ENCODE results near the gene CCL19.

CCL19 gene

DNA sequence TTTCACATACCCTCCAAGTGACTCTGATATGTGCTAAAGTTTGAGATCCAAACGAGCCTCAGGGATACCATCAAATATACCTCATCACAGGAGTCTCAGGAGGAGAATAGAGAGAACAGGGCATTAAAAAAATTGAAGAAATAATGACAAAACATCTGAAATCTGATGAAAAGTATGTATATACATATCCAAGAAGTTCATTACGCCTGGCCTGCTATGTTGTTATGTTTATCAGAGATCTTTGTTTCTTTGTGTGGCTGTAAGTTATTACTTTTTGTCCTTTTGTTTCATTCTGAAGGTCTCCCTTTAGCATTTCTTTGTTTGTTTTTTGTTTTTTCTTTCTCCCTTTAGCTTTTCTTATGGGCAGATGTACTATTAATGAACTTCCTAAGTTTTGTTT, 2.5 kb upstream of the CCL19 start:
- no peak for DNase-seq

DNA sequence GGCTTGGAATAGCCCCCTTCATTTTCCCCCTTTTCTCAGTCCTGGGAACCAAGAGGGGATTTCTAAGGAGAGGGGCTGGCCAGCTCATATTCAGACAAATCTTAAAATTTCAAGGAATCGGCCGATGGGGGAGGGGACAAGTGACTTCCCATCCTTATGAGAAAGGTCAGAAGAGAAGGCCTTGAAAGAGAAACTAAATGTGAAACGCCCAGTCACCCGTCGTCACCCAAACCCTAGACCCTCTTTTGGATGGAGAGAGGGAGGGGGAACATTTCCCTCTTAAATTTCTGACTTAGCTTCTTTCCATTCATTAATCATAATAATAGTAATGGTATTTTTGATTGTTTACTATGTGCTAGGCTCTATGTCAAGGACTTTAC, 850 bp upstream of the CCL19 start:
- no peak for DNase-seq

DNA sequence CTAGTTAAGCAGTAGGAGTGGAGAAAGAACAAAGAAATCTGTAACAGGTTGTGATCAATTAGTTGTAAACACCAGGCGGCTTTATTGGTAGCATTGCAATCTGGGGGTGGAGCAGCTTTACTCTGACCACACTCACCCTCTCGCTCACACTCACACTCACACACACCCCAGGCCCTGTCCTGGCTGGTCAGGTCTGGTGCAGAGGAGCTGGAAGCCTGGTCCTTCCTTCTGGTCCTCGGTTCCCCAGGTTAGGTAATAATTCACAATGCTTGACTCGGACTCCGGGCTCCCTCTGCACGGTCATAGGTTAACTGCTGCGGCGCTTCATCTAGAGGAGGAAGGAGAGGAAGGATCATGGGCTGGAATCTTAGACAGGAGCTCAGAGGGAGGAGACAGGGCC, 1.6 kb downstream of the CCL19 start:
- no peak for DNase-seq

DNA sequence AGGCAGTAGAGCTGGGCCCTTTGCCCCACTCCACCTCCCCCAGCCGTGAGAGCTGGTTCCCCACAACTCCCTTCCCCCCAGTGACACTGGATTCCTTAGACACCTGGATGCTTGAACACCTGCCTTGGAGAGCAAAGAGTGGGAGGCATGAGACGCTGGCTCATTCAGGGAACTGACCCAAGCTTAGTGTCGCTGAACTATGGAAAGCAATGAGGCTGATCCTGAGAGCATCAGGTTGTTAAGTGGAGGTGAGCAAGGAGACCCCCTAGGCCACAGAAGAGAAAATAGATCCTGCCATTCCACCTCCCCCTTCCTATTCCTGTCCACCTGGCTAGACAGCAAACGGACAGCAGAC, 2.0 kb downstream of the CCL19 start:
- no peak for DNase-seq

DNA sequence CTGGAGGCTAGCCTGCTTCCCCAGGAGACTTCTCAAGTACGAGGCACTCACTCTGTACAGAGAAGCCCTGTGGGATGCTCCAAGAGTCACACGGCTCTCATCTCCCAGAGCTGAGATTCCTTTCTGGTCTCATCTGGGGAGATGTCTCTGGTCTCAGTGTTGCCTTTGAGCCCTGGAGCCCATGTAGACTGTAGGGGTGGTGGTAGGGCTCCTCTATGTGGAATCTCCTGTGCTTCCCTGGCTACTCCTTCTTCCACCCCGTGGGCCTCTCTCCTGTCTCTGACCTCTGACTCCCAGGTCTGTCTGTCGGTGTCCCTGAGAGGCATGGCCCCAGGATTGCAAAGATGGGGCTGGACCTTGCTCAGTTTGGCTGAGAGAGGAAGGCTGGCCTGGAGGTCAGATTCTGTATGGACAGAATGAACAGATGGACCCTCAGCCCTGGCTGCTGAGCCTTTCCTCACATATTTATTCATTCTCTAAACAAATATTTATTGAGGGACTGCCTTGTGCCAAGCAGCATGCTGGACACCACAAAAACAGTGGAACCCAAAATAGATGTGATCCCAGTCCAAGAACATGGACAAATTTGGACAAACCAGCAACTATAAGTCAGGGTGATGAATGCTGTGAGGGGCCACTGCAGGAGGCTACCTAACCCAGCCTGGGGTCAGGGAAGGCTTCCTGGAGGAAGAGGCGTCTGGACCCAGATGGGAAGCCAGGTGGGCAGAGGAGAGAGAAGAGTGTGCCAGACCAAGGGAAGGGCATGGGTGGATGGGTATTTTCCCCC, 2.6 kb downstream of the CCL19 start:
- DNase-seq = no peak

DNA sequence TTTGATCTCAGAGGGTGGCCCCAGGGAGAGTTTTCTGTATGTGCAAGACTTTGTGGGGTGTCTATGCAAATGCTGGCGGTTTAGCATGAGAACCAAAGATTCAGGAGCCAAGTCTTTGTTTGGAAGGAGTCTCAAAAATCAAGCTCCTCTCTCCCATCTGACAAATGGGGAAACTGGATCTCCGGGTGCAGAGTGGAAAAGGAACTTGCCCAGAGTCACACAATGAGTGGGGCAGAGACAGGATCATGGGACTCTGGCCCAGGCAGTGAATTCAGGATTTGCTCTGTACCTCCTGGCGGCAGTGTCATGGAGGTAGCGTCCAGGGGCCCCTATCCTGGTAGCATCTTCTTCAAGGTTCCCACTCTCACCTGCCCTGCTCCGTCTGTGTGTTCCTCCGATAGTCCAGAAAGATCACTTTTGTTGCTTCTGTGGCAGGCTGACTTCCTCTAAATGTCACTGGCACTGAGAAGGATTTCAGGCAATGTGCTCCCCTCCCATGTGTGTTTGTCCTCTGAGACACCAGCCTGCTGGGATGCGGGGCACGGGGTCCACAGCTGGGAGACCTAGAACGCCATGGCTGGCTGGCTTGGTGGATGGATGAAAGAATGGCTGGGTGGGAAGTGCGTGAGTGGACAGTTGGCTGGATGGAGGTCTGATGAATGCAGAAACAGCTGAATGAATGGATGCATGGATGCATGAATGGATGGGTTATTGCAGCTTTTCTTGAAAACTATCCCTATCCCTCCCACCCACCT, 3.6 kb downstream of the CCL19 start:
- no peak for DNase-seq

DNA sequence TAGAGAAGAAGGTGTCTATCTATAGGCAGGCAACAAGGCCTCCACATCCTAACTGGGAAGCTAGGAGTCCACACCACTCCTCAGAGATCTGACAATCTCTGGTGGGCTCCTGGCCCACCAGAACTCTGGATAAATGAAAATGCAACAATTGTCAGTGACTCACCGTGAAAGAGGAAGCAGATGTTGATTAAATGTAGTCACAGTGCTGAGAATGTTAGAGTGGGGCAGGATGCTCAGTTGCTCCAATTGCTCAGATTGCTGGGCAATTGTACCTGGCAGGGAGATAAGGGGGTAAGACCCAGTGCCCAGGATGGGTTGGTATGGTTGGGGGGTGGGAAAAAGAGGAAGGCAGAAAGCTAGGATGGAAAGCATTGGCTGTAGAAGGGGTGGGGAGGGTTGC, 4.3 kb downstream of the CCL19 start:
- DNase-seq = no peak

DNA sequence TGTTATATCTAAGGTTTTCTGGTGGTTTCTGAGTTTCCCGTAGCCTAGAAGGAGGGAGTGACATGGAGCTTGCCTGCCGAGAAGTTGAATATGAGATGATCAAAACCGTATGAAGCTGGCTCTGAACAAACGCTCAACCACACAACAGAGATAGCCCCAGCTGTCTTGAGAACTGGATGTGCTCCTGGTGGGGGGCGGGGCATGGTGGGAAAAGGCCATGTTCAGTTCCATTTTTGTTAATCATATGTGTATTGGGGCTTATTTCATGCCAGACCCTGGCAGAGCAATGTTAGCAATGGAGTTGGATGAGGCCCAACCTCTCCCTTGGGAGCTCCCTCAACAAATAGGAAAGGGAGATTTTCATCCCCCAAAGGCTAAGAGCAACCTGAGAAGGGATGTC, 4.8 kb downstream of the CCL19 start:
- peak; percentile 53 for DNase-seq

DNA sequence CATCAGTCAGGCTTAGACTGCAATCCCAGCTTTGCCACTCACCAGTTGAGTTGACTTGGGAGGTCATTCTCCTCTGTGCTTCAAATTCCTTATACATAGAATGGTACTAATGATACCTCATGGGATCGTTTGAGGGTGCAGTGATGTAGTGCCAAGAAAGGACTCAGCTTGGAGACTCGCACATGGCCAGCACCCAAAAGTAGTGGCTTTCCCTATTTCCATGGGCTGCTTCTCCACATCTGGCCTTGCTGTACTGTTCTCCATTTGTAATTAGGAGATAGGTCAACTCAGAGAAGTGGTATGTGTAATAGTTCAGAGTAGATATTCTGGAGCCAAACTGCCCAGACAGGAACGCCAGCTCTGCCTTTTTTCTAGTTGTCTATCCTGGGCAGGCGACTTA, 5.5 kb downstream of the CCL19 start:
- DNase-seq = no peak

DNA sequence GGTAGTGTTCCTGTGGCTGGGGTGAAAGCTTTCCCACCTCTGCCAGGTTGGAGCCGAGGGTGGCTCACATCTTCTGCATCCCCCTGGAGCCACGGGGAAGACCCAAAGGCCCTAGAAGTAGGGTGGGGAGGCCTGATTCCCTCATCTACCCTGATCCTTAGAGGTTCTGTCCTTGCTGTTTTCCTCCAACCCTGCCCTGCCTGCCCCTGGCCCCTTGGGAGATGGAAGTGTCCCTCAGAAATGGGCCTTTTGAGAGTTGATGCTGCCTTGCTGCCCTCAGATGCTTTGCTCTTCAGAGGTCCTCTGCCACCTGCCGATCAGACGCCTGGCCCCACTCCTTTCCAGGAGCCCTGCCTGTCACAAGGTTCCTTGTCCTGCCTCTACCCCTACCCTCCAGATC, 6.3 kb downstream of the CCL19 start:
- DNase-seq = no peak

DNA sequence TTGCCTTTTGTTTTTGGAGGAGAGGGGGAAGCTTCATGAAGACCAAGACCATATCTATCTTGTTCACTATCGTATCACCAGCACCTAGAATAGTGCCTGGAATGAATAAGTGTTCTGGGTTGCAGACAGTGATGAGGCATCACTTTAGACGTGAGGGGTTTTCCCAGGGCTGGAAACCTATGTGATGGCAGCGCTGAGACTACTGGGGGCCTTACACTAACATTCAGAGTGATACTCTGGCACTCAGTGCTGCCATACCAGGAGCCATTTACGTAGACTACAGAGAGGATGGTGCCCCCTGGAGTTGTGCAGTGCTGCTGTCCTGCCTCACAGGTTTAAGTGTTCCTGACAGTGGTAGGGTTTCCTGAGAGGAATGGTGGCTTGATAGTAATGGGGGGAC, 6.9 kb downstream of the CCL19 start:
- DNase-seq = no peak

DNA sequence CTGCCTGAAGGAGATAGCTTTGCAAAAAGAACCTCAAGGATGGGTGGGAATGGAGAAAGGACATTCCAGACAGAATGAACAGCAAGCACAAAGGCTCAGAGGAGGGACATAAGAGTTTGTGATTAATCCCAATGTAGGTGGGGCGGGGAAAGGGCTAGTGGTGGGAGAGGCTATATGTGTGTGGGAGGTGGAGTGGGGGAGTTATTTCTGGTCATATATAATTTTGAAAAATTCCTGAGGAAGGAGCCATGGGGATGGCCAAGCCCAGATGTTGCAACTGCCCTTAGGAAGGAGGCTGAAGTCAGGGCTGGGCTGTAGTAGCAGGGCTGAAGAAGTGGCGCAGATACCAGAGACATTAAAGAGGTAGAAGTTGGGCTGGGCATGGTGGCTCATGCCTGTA, 15.2 kb downstream of the CCL19 start:
- no peak for DNase-seq

DNA sequence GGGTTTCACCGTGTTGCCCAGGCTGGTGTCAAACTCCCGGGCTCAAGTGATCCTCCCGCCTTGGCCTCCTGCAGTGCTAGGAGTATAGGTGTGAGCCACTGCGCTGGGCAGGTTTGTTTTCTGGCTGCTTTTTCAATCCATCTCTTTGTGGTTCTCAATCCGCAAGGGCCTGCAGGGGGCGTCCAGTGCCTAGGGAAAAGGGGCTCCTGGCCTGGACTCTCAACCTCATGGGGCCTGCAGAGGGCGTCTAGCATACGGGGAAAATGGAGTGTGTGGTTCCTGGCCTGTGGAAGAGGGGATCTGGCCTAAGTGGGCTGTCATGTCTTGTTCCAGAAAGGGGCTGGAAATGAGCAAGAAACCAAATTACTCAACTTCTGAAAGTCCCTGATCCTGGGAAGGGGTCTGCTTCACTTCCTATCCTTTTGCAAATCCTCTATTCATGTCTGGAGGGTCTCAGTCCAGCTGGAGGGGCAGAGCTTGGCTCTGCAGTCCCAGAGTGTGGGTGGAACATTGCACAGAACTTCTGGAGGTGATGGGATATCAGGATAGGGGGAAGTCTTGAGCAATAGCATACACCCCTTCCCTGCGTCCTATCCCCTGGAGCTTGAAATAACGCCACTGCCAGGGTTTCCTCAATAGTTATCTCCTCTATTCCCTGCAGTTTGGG, 15.9 kb downstream of the CCL19 start:
- DNase-seq = peak; percentile 69

DNA sequence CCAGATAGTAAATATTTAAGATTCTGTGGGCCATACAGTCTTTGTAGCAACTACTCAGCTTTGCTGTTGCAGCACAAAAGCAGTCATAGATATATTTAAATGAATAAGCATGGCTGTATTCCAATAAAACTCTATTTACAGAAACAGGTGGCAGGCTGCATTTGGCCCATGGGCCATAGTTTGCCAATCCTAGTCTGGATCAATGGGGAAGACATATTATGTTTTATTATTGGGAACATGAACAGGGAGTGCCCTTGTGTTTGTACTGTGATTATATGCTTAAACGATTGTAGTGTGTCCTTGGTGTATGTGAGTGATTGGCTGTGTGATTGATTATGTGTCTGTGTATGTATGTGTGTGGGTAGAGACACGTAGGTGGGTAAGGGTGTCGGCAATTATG, 16.6 kb downstream of the CCL19 start:
- no peak for DNase-seq

DNA sequence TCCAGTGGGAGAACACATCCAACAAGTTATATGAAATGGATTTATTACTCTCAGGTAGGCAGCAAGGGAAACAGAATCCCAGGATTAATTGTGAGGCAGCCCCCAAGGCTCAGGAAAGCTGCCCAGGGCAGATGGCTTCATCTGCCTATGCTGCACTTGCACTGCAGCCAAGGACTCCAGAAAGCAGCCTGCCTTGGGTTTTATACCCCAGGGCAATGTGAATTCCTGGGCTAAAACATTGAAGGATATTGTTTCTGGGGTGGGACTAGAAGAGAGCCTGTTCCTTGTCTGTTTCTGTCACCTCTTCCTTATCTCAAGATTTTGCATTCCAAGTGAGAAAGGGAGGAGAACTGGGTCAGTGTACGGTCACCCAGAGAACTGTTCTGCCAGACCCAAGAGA, 19.8 kb downstream of the CCL19 start:
- no peak for DNase-seq

DNA sequence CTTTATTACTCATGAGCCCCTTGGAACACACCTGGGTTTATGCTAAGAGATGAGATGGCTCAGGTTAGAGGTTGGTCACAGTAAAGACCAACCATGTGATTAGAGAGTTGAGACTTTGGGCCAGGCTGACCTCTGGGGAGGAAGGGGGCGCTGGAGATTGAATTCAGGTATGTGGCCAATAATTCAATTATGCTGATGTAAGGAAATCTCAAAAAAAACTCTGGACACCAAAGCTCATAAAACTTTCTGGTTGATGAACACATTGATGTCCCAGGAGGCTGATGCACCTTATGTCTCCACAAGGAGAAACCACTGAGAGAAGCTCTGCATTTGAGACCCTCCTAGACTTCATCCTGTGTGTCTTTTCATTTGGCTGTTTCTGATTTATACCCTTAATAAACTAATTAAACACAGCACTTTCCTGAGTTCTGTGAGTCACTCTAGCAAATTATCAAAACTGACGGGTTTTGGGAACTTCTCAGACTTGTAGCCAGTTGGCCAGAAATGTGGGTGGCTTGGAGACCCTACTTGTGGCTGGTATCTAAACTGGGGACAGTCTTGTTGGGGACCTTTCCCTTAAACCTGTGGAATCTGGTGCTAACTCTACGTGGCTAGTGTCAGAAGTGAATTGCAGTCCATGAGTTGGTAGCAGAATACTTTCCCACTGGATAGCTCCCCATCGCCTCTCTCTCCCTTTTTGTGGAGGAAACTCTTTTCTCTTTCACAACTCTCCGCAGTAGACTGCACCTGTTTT, 21.1 kb downstream of the CCL19 start:
- DNase-seq = no peak

DNA sequence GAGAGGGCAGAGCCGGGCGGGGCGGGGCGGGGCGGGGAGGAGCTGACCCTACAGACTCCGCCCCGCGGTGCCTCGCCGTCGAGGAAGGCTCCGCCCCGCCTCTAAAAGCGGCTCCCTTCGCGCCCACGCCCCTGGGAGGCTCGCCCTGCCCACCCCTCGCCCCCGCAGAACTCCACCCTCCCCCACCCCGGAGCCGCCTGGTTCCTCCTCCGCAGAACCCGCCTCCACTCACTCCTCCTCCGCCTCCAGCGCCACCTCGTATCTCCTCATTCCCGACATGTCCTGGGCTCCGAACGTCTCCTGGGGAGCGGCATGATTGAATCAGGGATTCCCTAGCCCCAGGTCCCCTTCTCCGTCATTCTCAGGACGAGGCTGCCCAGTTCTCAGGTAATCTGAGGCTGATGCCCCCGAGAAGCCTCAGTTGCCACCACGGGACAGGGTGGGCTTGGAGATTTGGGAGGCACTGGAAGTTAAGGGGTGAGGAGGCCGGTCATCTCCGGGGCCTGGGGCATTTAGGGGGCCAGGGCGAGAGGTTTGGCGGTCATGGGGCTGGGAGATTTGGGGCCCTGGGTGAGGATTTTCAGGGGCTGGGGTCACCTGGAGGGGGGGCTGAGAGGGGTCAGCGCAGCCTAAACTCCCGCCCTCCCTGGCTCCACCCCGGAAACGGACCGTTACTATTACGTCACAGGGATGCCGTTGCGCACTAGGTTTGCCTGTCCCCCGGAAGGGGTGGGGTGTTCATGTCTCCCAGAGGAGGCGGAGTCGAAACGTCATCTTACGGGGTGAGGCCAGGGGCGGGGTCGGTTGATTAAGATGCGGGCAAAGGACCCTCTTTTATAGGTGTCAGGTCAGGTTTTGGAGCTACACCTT, 25.5 kb downstream of the CCL19 start:
- DNase-seq = peak; percentile 95

DNA sequence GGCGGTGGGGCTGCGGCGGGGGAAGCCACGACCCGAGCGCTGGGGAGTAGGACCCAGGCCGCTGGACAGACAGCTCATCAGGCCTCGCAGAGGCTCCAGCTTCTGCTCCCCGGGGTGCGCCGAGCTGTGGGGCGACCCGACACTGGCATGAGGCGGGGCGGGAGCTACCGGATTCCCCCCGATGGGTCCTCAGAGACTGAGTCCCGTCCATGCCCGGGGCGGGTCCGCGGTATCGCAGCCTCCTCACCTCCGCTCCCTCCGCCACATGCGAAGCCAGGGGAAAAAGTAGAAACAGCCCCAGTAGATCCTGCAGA, 26.1 kb downstream of the CCL19 start:
- no peak for DNase-seq

DNA sequence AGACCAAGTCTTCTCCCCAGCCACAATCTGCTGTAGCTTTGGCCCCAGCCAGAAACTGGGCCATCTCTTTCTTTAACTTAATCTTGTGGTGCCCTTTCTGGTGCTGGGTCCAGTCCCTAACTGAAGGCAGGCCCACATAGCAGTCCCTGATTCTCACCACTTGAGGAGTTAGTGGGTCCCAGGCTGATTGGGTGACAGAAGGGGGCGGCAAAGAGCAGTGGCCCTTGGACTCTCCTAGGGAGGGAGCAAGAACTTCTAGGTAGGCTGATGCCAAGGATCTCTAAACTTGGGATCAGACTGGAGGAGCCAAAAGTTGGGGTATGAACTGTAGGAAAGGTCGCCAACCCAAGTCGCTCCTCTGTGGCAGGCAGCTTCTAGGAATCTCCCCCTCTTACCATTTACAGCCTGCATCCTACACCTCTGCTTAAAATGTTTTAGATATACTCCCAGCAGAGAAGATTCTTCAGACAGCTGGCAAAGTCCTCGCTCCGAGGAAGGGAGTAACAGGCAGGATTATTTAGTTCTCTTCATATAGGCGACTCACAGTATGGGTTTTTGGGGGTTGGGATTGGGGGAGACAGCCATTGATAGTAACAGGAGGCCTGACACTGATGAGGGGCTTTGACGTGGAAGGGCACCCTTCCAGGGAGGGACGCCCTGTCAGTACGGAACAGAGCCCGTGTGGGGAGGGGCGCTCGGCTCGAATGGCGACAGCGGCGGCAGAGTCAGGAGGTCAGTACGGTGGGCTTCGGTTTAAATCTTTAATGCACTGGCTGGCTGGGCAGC, 26.6 kb downstream of the CCL19 start:
- DNase-seq = peak; percentile 64

DNA sequence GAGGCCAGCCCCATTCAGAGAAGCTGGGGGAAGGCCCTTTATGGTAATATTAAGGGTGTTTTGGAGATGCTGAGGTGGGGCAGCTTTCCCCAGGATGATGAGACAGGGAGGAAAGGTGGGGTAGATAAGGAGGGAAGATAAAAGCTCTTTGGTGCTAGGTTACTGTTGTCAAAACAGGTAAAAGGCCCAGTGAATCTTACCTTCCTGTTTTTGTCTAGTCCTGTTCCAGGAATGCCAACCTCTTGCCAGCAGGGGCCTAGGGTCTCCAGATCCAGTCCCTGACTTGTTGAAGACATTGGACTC, 27.8 kb downstream of the CCL19 start:
- DNase-seq = no peak

DNA sequence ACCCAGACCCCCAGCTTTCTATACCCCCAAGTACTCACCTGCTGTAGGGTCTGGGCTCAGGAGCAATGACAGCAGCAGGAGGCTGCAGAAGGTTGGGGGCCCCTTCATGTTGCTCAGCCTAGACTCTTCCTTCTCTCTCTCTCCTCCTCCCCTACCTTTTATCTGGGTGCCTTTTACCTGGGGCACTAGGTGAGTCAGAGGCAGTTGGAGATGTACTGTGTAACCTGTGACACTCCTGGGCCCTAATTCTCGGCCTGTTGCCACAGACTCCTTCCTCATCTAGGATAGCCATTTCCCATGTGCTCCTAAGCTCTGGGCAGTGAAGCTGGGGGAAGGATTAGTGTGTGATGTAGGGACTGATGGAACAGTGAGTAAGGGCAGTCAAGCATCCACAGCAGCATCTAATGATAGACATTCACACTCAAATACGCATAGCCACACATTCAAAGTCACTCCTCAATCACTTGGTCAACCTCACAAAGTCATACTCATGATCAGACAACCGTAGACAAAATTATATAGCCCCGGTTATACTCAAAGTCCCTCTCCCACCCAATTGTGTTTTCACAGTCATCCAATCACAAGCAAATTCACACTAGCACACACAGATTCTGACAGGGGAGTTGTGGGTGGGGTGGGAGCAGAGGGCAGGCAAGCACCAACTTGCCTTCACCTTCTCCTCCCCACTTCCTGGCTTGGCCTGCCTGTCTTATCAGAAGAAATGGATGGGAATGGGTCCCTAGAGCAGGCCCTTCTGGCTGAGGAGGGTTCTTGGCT, 28.4 kb downstream of the CCL19 start, which contains the start of gene CCL27:
Gene CCL27 (minus strand): TSS at position 132 of the 777 bp plus-strand sequence. CDS start 24 bp downstream, at position 108.
- DNase-seq = no peak

All from fibroblast of upper back skin (primary cell).